A673 (cell line): ENCODE data around the gene PDGFC.

Experiments used
- CTCF ChIP-seq: fragments of 300-800, 200-600 bp; sonication (generic); conservative IDR thresholded peaks from 2 replicates; pipeline ENCODE4 v1.5.1; 2017; ENCODE audit warnings: low read depth, mild to moderate bottlenecking, antibody characterized with exemption, low read length, moderate library complexity, mixed read lengths
- EZH2 ChIP-seq: fragments of 200-600 bp; sonication (generic); IDR thresholded peaks from 2 replicates; pipeline ENCODE4 v1.6.1; 2017; ENCODE audit warnings: borderline replicate concordance, low read depth, mild to moderate bottlenecking, mixed read lengths, antibody characterized with exemption, low read length; ENCODE audit not compliant: poor library complexity, severe bottlenecking

GRCh38 chr4:156749426-156750403 lies 221.9 kb downstream of the PDGFC start:
- TF ChIP-seq EZH2 (no peak), CTCF (no peak)
